ENCODE measurements around the gene RBPJ.

DNA sequence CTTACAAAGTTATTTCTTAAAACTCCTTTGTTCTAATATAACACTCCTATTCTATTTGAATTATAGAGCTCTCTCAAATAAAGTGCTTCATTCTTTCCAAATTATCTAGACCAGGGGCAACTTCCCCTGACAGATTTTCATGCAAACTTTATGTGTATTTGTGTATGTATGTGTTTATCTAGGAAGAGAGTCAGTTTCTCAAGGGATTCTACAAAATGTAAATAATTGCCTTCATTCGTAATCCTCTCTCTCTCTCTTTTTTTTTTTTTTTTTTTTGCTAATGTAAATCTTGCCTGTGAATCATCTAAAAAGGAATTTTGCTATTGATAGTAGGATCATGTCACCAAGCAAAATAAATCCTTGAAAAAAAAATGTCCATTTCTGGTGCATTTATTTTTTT, 38.9 kb upstream of the RBPJ start:
- TF ChIP-seq CTCF (IDR thresholded peaks at IDR 0.05) (no peak), EZH2 (IDR thresholded peaks at IDR 0.05) (no peak)
